Body of pancreas (tissue), 4 donors: ENCODE results near the gene OSBPL1A. TPM values are rescaled to one million over a fixed set of nuclear protein-coding genes. Genes with fewer than 3 reads are reported as not detected.
A peak's percentile ranks its signal among the peaks of the same experiment; 100 is the strongest.

ENCODE experiments used
- ATAC-seq: fragments of 150-250 bp; one replicate; pipeline ENCODE4 v1.9.1; 2016
- DNase-seq, 4 donors: peaks; one replicate each; pipeline ENCODE4 v3.0.0-alpha.2; 2019
- H3K27ac ChIP-seq, 4 donors: fragments of 200-600 bp; sonication (generic); 1 replicate in 3 of 4; 2 replicates in 1 of 4; pipeline versions ENCODE4 v1.5.1 to v1.6.1; 2016 to 2019; ENCODE audit warnings: mild to moderate bottlenecking in 1 of 4, mixed read lengths in 1 of 4, moderate library complexity in 1 of 4
- H3K27me3 ChIP-seq, 2 donors: fragments of 200-600 bp; sonication (generic); one replicate each; pipeline ENCODE4 v1.6.0; 2016; ENCODE audit warnings: mild to moderate bottlenecking in 1 of 2
- H3K36me3 ChIP-seq, 2 donors: fragments of 200-600 bp; sonication (generic); replicated peaks in 1 of 2; 2 replicates each; pipeline ENCODE4 v1.5.1; 2016; ENCODE audit warnings: low read depth in 2 of 2; ENCODE audit not compliant: insufficient read depth in 1 of 2
- H3K4me1 ChIP-seq: fragments of 200-600 bp; sonication (generic); one replicate; pipeline ENCODE4 v1.6.0; 2016
- H3K4me3 ChIP-seq, 2 donors: fragments of 200-600 bp; sonication (generic); 1 replicate in 1 of 2; 2 replicates in 1 of 2; pipeline ENCODE4 v1.5.1; 2016 to 2019
- H3K9me3 ChIP-seq, 3 donors: fragments of 200-600 bp; sonication (generic); 1 replicate in 2 of 3; 2 replicates in 1 of 3; pipeline ENCODE4 v1.5.1; 2016
- CTCF ChIP-seq, 7 experiments: fragments of 450-650 bp in 4 of 7; fragments of 200-600 bp in 3 of 7; sonication (generic) in 3 of 7; IDR thresholded peaks; one replicate each; pipeline ENCODE4 v1.5.1; 2016 to 2019; ENCODE audit warnings: antibody characterized with exemption in 7 of 7
- POLR2A ChIP-seq, 3 donors: fragments of 450-650 bp; IDR thresholded peaks; one replicate each; pipeline ENCODE4 v1.6.1; 2016; ENCODE audit warnings: antibody characterized with exemption in 3 of 3, mild to moderate bottlenecking in 2 of 3
- WGBS, 2 donors: methylation state at CpG; one replicate each; pipeline ENCODE4 v1.1.5; 2017; 5-methylcytosine and 5-hydroxymethylcytosine counted together
- intact Hi-C: fragments of 100-400 bp; cut with DNase I; formaldehyde crosslinking; loops from one replicate; pipeline ENCODE4 v1.15.1; 2023
- total RNA-seq, 2 donors: library from RNA; depleted of rRNA; stranded (reverse); fragments of >200 nt; gene quantifications; one replicate each; pipeline ENCODE4 v1.1.0, GENCODE V29; 2016

The OSBPL1A gene
- total RNA-seq, 2 donors from 2014 or later: 20.5 to 78.4 TPM

- peak overlapping the region in 1 of 2 donors; percentile 11 for H3K4me3 ChIP-seq
- ATAC-seq (no peak), DNase-seq (no peak)
- intact Hi-C loops: loop anchor here (10.0 kb wide), 1 partner anchor 87 kb away; no protein-coding TSS in a partner anchor
- WGBS, 2 donors: 1 to 2% methylated on average over 9 of the region's 9 CpGs
- no peaks in the 10 kb centered on the region for H3K27me3 ChIP-seq
- H3K36me3 ChIP-seq: no peaks in the 10 kb centered on the region
- peaks cover 11% of the 10 kb centered on the region for H3K4me1 ChIP-seq
- peak overlapping the region in 3 of 4 donors; percentile 81 to 91 (median 82) for H3K27ac ChIP-seq
- TF ChIP-seq POLR2A (IDR thresholded peaks at IDR 0.05) (no peak), CTCF (IDR thresholded peaks at IDR 0.05) (peak in 1 of 7 experiments; percentile 18)
- H3K9me3 ChIP-seq: no peaks in the 10 kb centered on the region
Measured at GRCh38 chr18:24272229-24272525, 125.4 kb downstream of the OSBPL1A start.

GRCh38 chr18:24271381-24272228, 126.0 kb downstream of the OSBPL1A start:
- peaks cover 11% of the 10 kb centered on the region for H3K4me1 ChIP-seq
- TF ChIP-seq CTCF (IDR thresholded peaks at IDR 0.05) (peak in 5 of 7 experiments; percentile 13 to 66 (median 37)), POLR2A (IDR thresholded peaks at IDR 0.05) (peak; percentile 32 to 52 (median 46))
- peak; percentile 76 to 85 (median 81) for DNase-seq
- intact Hi-C loops: loop anchor here (10.0 kb wide), 1 partner anchor 87 kb away; no protein-coding TSS in a partner anchor
- 1 to 3% methylated on average over 17 to 96 of the region's 96 CpGs for WGBS, 2 donors
- no peaks in the 10 kb centered on the region for H3K36me3 ChIP-seq
- peak overlapping the region; percentile 71 to 91 (median 82) for H3K27ac ChIP-seq
- no peaks in the 10 kb centered on the region for H3K9me3 ChIP-seq
- peak; percentile 86 for ATAC-seq
- no peaks in the 10 kb centered on the region for H3K27me3 ChIP-seq
- peak overlapping the region; percentile 47 to 58 for H3K4me3 ChIP-seq

GRCh38 chr18:24270937-24271380, 126.7 kb downstream of the OSBPL1A start:
- ATAC-seq (peak; percentile 6), DNase-seq (no peak)
- Histone ChIP-seq H3K9me3 (no peaks in the 10 kb centered on the region), H3K27ac (peak overlapping the region; percentile 71 to 91 (median 82)), H3K4me1 (peaks cover 11% of the 10 kb centered on the region), H3K36me3 (no peaks in the 10 kb centered on the region), H3K4me3 (peak overlapping the region; percentile 47 to 58), H3K27me3 (no peaks in the 10 kb centered on the region)
- intact Hi-C loops: loop anchor here (10.0 kb wide), 1 partner anchor 86 kb away; no protein-coding TSS in a partner anchor
- WGBS, 2 donors: 9 to 10% methylated on average over 9 of the region's 9 CpGs
- TF ChIP-seq POLR2A (IDR thresholded peaks at IDR 0.05) (no peak), CTCF (IDR thresholded peaks at IDR 0.05) (no peak)

GRCh38 chr18:24270358-24270936, 127.2 kb downstream of the OSBPL1A start:
- ATAC-seq (no peak), DNase-seq (no peak)
- intact Hi-C loops: loop anchor here (10.0 kb wide), 1 partner anchor 86 kb away; no protein-coding TSS in a partner anchor
- Histone ChIP-seq H3K27me3 (no peaks in the 10 kb centered on the region), H3K36me3 (no peaks in the 10 kb centered on the region), H3K27ac (peak overlapping the region in 3 of 4 donors; percentile 81 to 91 (median 82)), H3K4me3 (peak overlapping the region in 1 of 2 donors; percentile 58), H3K9me3 (no peaks in the 10 kb centered on the region), H3K4me1 (peaks cover 11% of the 10 kb centered on the region)
- 10 to 24% methylated on average over 4 of the region's 4 CpGs for WGBS, 2 donors
- TF ChIP-seq POLR2A (IDR thresholded peaks at IDR 0.05): no peak
- TF ChIP-seq CTCF (IDR thresholded peaks at IDR 0.05): no peak
